NCI-H2081 (cell line): ENCODE data around the gene NCK1.

Experiments
- DNase-seq, 2 experiments: peaks; one replicate each; lab custom pipeline; 2025; lab: John Stamatoyannopoulos, UW

Gene NCK1

DNA sequence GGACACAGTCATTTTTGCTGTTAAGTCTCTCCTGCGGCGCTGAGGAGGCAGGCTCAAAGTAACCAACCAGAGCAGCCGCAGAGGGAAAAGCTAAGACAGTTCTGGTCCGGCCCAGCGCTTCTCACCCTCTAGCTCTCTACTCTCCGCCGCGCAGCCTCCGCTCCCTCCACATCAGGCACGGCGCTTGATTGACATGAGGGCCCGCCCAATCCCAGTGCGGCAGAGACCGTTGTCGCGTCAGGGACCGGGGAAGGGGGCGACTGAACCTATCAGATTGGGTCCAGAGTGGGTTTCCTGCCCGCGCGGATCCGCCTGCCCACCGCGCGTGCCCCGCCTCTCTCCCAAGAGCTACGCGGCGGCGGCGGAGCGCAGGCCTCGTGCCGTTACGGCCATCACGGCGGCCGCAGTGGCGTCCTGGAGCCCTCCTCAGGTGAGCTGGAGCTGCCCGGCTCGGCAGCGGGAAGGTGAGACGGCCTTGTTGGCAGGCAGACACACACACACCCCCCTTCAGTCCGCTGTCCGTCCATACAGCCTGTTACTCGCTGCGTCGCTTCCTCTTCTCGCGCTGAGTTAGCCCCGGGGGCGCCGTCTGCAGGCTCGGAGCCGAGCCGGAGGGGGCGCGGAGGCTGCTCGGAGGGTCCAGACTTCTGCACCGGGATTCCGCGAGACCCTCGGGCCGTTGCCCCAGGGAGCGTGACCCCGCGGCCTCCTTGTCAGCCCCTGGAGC, at the start of gene NCK1:
NCK1 (plus strand) TSS at position 319 of the 727 bp plus-strand sequence. CDS start 65,794 bp downstream, outside the sequence.
- DNase-seq: peak; percentile 99 to 100

DNA sequence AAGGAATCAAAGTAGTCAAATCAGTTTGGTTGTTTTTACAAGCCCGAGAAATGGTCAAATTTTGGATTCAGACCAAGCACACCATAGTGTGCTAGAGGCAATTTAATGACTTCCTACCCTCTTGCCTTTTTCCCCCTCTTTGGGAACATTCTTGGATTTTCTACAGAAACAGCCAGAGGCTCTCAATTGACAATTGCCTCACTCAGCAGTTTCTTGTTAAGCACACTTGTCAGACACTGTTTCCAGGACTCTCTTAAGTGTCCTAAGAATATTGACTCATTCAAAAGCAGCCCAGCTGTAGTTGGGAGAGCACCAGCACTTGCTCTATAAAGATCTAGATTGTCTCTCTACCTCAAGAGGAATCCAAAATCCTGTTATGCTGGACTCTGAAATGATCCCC, 44.6 kb upstream of the NCK1 start:
- DNase-seq: no peak

GRCh38 chr3:136818191-136818768, 43.7 kb upstream of the NCK1 start:
- DNase-seq: no peak

GRCh38 chr3:136818769-136819391, 43.1 kb upstream of the NCK1 start, which contains the start of gene SLC35G2:
Gene SLC35G2, plus strand, starts transcription at chr3:136819126. Its CDS starts 35,335 bp downstream, at chr3:136854461.
- peak; percentile 41 to 72 for DNase-seq

DNA sequence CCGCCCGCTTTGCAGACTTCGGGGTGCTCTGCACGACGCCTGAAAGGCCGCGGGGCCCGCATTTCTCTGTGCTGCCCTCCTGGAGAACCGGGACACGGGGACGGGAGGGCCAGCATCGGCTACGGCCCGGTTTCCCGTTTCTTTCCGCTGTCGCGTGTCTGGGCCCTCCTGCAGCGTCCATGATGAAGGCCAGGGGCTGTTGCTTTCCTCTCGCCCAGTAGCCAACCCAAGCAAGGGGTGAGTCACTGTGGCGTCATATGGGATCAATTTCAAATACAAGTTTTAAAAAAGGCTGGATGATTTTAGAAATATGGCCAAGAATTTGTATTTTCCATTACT, 42.6 kb upstream of the NCK1 start:
- DNase-seq: peak in 1 of 2 experiments; percentile 31

GRCh38 chr3:136819731-136820679, 42.0 kb upstream of the NCK1 start:
- DNase-seq: peak; percentile 23 to 39

DNA sequence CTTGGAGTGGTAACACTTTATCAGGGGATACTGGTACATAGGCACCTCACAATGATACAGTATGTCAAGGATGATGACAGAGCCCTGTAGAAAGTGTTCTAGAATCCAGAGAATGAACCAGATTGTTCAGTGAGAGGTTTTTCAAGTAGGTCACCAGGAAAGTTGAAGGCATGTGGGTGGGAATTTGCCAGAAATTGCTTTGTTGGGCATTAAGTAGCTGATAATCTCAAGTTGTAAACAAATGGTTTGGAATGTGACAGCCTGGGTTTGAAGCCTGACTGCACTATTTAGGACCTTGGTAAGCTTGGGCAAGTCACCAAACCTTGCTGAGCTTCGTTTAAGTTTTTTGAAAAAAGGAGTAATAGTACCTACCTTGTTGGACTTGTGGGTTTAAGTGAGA, 30.5 kb upstream of the NCK1 start:
- no peak for DNase-seq

DNA sequence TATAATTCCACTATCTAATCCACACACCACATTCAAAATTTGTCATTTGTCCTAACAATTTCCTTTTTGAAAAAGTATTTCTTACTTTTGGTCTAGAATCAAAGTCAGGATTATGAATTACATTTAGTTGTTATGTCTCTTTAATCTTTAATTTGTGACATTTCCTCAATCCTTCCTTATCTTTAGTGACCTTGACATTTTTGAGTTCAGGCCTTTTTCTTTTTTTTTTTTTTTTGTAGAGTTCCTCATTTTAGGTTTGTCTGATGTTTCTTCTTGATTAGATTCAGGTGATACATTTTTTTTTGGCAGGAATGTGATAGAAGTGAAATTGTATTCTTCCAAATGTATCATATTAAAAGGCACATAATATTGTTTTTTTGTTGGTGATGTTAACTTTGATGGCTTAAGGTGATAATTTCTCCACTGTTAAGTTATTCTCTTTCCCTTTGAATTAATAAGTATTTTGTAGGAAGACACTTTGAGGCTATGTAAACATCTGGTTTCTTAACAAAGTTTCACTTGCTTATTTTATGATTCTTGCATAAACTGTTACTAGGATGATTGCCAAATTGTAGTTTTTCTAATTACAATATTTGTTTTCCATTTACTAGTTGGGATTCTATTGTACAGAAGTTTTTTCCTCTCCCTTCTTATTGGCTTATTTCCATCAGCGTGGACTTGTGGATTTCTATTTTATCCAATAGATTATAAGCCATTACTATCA, 26.8 kb upstream of the NCK1 start:
- DNase-seq: no peak

DNA sequence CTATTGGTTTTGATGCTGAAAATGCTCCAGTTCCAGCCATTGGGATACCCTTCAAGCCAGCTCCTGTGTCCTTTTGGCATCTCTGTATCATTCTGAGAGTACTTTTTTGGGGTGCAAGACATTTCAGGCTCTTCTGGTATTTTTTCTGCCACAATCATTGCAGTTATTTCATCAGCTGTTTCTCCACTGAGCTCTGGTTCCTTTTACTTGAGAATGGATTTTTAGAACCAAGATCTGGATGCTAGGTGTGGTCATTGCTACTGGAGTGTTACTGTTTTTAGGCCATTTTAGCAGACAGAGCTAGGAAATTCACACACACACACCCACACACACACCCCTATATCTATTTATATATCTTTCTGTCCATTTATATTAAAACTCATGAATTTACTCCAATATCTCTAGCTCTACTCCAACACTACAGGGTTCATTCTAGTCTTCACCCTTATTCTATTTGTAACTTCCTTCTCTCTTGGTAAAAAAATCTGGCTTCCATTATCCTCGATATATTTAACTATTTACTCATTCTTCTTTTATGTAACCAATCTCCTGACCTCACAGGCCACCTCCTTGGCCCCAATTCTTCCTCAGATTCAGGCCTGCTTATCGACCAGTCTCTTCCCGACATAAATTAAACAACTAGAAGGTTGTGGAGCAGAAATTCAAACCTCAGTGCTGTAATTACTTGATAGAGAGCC, 26.0 kb upstream of the NCK1 start:
- no peak for DNase-seq

- DNase-seq: peak in 1 of 2 experiments; percentile 19
Measured at GRCh38 chr3:136836511-136837156, 25.4 kb upstream of the NCK1 start.

DNA sequence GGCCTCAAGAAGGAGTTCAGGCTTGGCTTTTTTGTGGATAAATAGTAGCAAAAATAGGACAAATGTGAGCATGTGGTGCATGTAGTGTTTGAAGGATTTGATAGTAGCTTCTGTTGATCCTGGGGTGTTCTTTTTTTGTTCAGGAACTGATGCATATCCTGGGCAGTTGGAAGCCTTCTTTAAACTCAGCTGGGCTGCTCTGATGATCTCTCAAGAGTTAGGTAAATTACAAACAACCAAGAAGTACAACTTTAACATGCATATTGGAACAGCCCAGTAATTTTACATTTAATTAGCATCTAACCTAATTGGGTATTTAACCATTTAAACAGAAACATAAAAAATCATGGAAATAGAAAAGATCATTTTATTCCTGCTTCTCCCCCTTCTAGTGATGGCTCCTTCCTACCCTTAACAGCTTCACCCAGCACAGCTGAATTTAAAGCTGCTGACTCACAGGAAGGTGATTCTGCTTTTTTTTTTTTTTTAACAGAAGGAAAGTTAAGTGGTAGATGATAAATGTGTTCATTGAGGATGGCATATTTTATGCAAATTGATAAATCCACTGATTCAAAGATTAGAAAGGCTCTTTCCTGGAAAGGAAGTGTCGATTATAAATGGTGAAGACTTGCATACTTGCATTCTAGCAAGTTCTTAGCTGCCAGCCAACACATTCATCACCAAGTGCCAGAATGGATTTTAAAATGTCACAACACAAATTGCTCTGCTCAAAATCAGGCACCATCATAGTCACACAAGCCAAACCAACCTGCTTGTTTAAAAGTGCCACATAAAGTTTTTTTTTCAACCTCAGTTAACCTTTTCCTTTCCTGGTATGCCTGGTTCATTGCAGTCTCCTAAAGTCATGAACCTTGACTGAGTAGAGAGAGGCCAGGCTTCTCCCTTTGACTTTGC, 23.1 kb upstream of the NCK1 start:
- no peak for DNase-seq

DNA sequence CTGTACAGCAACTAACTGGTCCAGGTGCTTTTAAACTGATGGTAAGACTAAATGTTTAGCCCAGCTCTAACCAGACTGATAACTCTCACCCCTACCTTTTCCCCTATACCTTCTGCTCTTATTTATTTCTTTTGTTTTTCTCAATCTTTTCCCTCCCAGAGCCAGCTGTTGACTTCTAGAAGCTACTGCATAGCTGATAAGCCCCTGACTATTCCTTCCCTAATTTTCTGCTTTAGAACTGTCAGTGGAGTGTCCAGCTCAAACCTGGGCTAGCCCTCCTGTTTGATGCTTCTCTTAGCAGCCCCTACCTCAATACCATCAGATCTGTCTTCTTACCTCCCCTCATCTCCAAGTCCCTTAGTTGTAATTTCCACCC, 22.5 kb upstream of the NCK1 start:
- no peak for DNase-seq

- DNase-seq: no peak
Measured at GRCh38 chr3:136840252-136840651, 21.8 kb upstream of the NCK1 start.

DNA sequence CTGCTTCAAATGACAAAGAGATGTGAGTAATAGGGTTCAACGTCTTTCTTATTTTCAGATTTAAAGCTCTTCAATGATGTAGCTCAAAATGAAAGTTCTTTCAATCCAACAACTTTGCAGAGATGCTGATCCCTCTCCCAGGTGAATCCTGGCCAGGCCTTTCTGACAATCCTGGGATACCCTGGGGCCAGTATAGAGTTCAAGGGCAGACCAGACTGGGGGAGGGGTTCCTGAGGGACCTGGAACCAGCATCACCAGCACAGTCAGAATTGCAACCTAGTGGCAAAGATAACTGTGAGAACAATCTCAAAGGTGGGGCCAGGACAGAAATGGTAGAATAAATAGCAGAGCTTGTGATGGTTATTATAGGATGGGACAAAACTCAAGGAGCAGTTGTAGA, 19.7 kb upstream of the NCK1 start:
- DNase-seq: no peak

DNA sequence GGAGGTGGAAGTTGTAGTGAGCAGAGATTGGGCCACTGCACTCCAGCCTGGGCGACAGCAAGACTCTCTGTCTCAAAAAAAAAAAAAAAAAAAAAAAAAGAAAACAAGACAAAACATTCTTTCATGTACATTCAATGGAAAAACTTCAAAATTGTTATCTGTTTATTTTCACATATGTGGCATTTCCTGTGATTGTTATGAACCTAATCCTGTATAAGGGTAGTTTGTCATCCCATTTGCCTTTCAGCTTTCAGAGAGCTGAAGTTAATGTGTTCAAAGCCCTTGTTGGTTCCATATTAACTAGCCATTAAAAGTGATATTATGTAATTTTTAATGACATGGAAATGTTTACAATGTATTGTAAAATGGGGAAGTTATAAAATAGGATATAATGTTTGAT, 17.3 kb upstream of the NCK1 start:
- DNase-seq: no peak

DNA sequence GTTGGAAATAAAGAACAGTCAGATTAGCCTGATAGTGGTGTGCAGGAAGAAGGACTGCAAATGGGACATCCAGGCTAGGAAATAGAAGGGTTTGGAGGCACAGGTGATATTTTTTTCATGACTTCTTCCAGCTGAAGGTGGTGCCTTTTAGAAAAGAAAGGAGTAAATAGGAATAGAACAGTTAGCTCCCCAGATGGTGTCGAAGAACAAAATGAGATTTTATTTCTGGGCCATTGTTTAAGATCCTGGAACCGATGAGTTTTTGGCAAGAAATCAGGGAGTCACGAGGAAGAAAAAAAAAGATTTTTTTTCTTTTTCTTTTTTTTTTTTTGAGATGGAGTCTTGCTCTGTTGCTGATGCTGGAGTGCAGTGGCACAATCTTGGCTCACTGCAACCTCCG, 9.8 kb upstream of the NCK1 start:
- DNase-seq: no peak

- no peak for DNase-seq
Measured at GRCh38 chr3:136856665-136857064, 5.3 kb upstream of the NCK1 start.

DNA sequence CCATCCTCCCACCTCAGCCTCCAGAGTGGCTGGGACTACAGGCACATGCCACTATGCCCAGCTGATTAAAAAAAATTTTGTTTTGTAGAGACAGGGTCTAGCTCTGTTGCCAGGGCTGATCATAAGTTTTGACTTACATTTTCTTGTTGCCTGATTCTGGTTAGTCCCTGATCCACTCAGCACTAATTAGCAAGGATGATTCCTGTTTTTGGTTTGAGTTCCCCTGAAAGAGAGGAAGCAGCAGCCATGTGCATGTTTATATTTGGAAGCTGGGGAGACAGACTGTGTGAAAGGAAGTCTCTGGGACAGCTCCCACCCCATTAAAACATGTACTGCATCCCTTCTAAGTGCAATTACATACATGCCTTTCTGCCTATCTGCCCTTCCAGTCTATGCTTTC, 3.6 kb upstream of the NCK1 start:
- DNase-seq: no peak

- DNase-seq: peak; percentile 20 to 79
Measured at GRCh38 chr3:136860541-136860940, 1.5 kb upstream of the NCK1 start.
